ENCODE measurements around the gene B3GALT2. TPM values are rescaled to one million over a fixed set of nuclear protein-coding genes. Genes with fewer than 3 reads are reported as not detected.
A peak's percentile ranks its signal among the peaks of the same experiment; 100 is the strongest.

Gene B3GALT2
- total RNA-seq, 1 donor from 2014 or later: not detected

DNA sequence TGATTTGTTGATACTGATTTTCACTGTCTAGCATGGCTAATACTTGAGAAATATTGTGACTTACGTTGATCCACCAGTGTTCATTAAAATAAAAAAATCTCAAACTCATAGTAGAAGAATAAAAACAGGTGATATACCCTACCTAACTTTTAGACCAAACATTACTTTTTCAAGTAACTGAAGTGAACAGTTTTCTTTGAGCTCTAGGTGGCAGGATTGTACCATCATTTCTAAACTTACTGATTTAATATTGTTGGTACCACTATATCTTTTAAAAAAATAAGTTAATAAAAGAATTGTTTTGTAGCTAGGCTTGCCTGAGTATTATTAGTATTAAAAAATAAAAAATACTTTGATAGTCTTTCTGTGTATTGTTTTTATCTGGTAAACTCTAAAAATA, 43.1 kb downstream of the B3GALT2 start:
- Histone ChIP-seq H3K27me3 (no peaks in the 10 kb centered on the region), H3K4me3 (no peak overlapping the region), H3K9me3 (ENCODE audit: low read depth) (no peaks in the 10 kb centered on the region), H3K9ac (no peak overlapping the region), H3K36me3 (peaks cover 33% of the 10 kb centered on the region), H4K20me1 (ENCODE audit: low read depth) (peaks cover 16% of the 10 kb centered on the region), H3F3A (ENCODE audit: low read depth) (no peaks in the 10 kb centered on the region), H2AFZ (replicated peaks) (no peak overlapping the region), H3K4me2 (no peak overlapping the region), H3K79me2 (ENCODE audit: low read depth) (peaks cover 54% of the 10 kb centered on the region), H3K4me1 (no peaks in the 10 kb centered on the region), H3K27ac (no peak overlapping the region)
- Mint-ChIP-seq H3K27me3 (ENCODE audit: insufficient read depth, low read depth) (no peaks in the 10 kb centered on the region), H3K27ac (no peak overlapping the region), H3K4me1 (no peaks in the 10 kb centered on the region), H3K9me3 (no peaks in the 10 kb centered on the region), H3K36me3 (peaks cover 29% of the 10 kb centered on the region), H3K4me3 (no peak overlapping the region)
- TF ChIP-seq CTCF (IDR thresholded peaks at IDR 0.05): peak; percentile 45
- TF ChIP-seq EZH2phosphoT487 (IDR thresholded peaks at IDR 0.05): no peak
- no peak for TF ChIP-seq EZH2 (IDR thresholded peaks at IDR 0.05)
- no peak for DNase-seq (ENCODE audit: low spot score)

- Histone ChIP-seq H3K4me3 (no peak overlapping the region), H4K20me1 (ENCODE audit: low read depth) (peaks cover 10% of the 10 kb centered on the region), H3K79me2 (ENCODE audit: low read depth) (peaks cover 54% of the 10 kb centered on the region), H3F3A (ENCODE audit: low read depth) (no peaks in the 10 kb centered on the region), H3K4me1 (no peaks in the 10 kb centered on the region), H2AFZ (replicated peaks) (no peak overlapping the region), H3K36me3 (peaks cover 36% of the 10 kb centered on the region), H3K9me3 (ENCODE audit: low read depth) (no peaks in the 10 kb centered on the region), H3K9ac (no peak overlapping the region), H3K27me3 (no peaks in the 10 kb centered on the region), H3K27ac (no peak overlapping the region), H3K4me2 (no peak overlapping the region)
- TF ChIP-seq CTCF (IDR thresholded peaks at IDR 0.05): no peak
- TF ChIP-seq EZH2phosphoT487 (IDR thresholded peaks at IDR 0.05): no peak
- TF ChIP-seq EZH2 (IDR thresholded peaks at IDR 0.05): no peak
- no peaks in the 10 kb centered on the region for H3K4me1 Mint-ChIP-seq
- no peak for DNase-seq (ENCODE audit: low spot score)
- H3K9me3 Mint-ChIP-seq: no peaks in the 10 kb centered on the region
- no peak overlapping the region for H3K27ac Mint-ChIP-seq
- H3K4me3 Mint-ChIP-seq: no peak overlapping the region
- peaks cover 33% of the 10 kb centered on the region for H3K36me3 Mint-ChIP-seq
- H3K27me3 Mint-ChIP-seq (ENCODE audit: insufficient read depth, low read depth): no peaks in the 10 kb centered on the region
Measured at GRCh38 chr1:193142409-193142808, 44.0 kb downstream of the B3GALT2 start.

DNA sequence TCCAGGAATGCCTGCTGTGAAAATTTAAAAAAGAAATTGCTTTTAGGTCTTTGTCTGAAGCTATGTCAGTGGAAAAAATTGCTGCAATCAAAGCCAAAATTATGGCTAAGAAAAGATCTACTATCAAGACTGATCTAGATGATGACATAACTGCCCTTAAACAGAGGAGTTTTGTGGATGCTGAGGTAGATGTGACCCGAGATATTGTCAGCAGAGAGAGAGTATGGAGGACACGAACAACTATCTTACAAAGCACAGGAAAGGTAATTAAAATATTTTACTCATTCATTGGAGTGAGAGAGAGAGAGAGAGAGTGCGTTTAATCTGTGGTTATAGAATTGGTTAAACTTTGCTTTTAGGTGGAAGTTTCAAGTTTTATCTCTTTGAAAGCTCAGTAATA, 44.6 kb downstream of the B3GALT2 start:
- Histone ChIP-seq H3K9me3 (ENCODE audit: low read depth) (no peaks in the 10 kb centered on the region), H3K4me2 (no peak overlapping the region), H3K79me2 (ENCODE audit: low read depth) (peaks cover 54% of the 10 kb centered on the region), H4K20me1 (ENCODE audit: low read depth) (peaks cover 12% of the 10 kb centered on the region), H3K4me1 (no peaks in the 10 kb centered on the region), H2AFZ (replicated peaks) (no peak overlapping the region), H3K27me3 (no peaks in the 10 kb centered on the region), H3F3A (ENCODE audit: low read depth) (no peaks in the 10 kb centered on the region), H3K36me3 (peaks cover 39% of the 10 kb centered on the region), H3K4me3 (no peak overlapping the region), H3K27ac (no peak overlapping the region), H3K9ac (peak overlapping the region; percentile 3)
- Mint-ChIP-seq H3K4me1 (no peaks in the 10 kb centered on the region), H3K36me3 (peaks cover 36% of the 10 kb centered on the region), H3K27ac (no peak overlapping the region), H3K9me3 (no peaks in the 10 kb centered on the region), H3K27me3 (ENCODE audit: insufficient read depth, low read depth) (no peaks in the 10 kb centered on the region), H3K4me3 (no peak overlapping the region)
- no peak for DNase-seq (ENCODE audit: low spot score)
- TF ChIP-seq CTCF (IDR thresholded peaks at IDR 0.05): no peak
- TF ChIP-seq EZH2 (IDR thresholded peaks at IDR 0.05): no peak
- no peak for TF ChIP-seq EZH2phosphoT487 (IDR thresholded peaks at IDR 0.05)
